ENCODE results near the gene RIPOR2.

Gene RIPOR2

DNA sequence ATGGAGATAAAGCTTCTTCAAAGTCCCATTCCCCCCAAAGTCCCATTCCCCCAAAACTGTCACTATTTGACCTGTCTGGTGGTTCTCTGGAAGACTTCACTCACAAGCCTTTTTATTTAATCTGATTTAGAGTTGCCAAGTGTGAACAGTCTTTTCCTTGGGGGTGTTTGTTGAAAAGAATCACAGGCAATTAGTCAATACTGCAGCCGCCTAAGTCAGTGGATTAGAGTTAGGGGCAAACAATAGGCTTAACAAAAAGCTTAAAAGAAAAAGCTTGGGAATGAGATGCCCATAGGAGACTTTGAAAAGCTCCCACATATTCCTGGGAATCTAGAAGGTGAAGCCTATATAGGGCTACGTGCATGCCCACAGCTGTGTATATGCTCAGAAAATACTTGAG, 8.0 kb upstream of the RIPOR2 start (continued):
- no peak for TF ChIP-seq ZNF600 (tag by site-specific recombination; IDR thresholded peaks at IDR 0.05)
- TF ChIP-seq, protein P1, sequence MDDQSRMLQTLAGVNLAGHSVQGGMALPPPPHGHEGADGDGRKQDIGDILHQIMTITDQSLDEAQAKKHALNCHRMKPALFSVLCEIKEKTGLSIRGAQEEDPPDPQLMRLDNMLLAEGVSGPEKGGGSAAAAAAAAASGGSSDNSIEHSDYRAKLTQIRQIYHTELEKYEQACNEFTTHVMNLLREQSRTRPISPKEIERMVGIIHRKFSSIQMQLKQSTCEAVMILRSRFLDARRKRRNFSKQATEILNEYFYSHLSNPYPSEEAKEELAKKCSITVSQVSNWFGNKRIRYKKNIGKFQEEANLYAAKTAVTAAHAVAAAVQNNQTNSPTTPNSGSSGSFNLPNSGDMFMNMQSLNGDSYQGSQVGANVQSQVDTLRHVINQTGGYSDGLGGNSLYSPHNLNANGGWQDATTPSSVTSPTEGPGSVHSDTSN (CRISPR knock-in tag; IDR thresholded peaks at IDR 0.05) = no peak

DNA sequence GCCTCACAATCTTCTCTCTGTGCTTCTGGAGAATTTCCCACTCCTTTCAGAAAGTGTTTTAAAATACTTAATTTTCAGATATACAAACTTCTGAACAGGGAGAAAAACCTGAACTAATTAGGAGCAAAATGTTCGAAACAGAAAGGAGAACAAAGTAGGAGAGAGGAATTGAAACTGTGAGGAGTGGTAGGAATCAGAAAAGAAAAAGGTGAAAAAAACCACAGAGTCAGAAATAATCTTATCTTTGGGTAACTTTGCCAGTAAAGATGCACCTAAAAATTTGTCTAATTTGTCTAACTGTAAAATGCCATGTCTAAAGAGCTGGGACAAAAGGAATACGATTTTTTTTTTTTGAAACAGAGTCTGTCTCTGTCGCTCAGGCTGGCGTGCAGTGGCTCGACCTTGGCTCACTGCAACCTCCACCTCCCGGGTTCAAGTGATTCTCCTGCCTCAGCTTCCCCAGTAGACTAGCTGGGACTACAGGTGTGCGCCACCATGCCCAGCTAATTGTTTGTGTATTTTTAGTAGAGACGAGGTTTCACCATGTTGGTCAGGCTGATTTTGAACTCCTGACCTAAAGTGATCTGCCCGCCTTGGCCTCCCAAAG, 4.7 kb upstream of the RIPOR2 start:
- H3K27ac ChIP-seq (ENCODE audit: extremely low read depth, low read depth, low read length) = no peak overlapping the region
- POLR2A ChIA-PET = no interaction called here
- no peaks in the 10 kb centered on the region for H3K36me3 ChIP-seq (ENCODE audit: control insufficient read depth in 2 of 2, insufficient read depth in 1 of 2, low read length in 2 of 2)
- TF ChIP-seq ZNF670 (tag by site-specific recombination; IDR thresholded peaks at IDR 0.05; ENCODE audit: low read depth) (no peak), ZNF335 (tag by site-specific recombination; conservative IDR thresholded peaks at IDR 0.05) (no peak), YY1 (tag by site-specific recombination; IDR thresholded peaks at IDR 0.05) (no peak), ZIC2 (tag by site-specific recombination; IDR thresholded peaks at IDR 0.05) (no peak)
- TF ChIP-seq, protein P2, sequence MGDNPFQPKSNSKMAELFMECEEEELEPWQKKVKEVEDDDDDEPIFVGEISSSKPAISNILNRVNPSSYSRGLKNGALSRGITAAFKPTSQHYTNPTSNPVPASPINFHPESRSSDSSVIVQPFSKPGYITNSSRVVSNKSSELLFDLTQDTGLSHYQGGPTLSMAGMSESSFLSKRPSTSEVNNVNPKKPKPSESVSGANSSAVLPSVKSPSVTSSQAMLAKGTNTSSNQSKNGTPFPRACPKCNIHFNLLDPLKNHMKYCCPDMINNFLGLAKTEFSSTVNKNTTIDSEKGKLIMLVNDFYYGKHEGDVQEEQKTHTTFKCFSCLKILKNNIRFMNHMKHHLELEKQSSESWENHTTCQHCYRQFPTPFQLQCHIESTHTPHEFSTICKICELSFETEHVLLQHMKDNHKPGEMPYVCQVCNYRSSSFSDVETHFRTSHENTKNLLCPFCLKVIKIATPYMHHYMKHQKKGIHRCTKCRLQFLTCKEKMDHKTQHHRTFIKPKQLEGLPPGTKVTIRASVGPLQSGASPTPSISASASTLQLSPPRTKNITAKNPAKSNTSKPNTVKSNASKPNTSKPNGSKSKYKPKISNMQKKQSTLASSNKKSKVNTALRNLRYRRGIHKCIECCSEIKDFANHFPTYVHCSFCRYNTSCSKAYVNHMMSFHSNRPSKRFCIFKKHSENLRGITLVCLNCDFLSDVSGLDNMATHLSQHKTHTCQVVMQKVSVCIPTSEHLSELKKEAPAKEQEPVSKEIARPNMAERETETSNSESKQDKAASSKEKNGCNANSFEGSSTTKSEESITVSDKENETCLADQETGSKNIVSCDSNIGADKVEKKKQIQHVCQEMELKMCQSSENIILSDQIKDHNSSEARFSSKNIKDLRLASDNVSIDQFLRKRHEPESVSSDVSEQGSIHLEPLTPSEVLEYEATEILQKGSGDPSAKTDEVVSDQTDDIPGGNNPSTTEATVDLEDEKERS (tag by site-specific recombination; IDR thresholded peaks at IDR 0.05) = no peak
- no peak overlapping the region for H3K4me3 ChIP-seq (ENCODE audit: low read depth, low read length)
- CTCF ChIA-PET = interaction anchor here (2.0 kb wide), 1 partner anchor 51 kb away, joined by 6 read pairs; no protein-coding TSS in a partner anchor
- H3K4me1 ChIP-seq (ENCODE audit: control insufficient read depth, insufficient read depth, low read length) = no peaks in the 10 kb centered on the region
- H3K9me3 ChIP-seq (ENCODE audit: control insufficient read depth, insufficient read depth, low read depth, low read length) = no peaks in the 10 kb centered on the region; the same call in 1 of the 2 replicates

DNA sequence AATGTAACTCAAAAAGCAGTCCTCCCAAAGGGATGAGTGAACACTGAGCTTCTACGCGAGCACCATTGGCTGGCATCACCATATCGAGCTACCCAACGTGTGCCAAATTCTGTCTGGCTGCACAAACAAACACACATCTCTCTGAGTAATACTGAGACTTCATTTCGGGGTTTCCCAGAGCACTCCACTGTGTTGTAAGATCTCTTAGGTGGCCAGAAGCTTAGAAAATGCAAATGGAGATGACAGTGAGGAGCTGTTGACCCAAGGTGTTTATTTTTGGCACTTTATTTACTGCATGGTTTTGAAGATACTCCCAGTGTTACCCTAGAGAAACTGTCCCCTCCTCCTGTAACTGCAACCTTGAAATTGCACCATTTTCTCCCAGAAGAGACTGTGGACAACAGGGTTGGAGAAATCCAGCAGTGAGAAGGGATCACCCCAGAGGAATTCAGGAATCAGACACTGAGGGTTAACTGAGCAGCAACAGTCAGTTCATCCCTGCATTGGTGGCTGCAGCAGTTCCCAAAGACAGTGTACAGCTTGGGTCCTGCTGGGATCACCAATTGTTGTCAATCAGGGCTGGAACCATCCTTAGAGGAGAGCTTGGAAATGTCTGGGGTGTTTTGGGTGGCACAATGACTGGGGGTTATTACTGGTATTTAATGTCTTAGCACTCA, 1.0 kb upstream of the RIPOR2 start:
- no peak overlapping the region for H3K27ac ChIP-seq (ENCODE audit: extremely low read depth, low read depth, low read length)
- ChIA-PET POLR2A (no interaction called here), CTCF (interaction anchor here (0.6 to 5.4 kb wide), 5 partner anchors 25 to 209 kb away, joined by 3 to 63 read pairs (median 3); no protein-coding TSS in a partner anchor)
- no peaks in the 10 kb centered on the region for H3K36me3 ChIP-seq (ENCODE audit: control insufficient read depth in 2 of 2, insufficient read depth in 1 of 2, low read length in 2 of 2)
- H3K4me1 ChIP-seq (ENCODE audit: control insufficient read depth, insufficient read depth, low read length) = no peaks in the 10 kb centered on the region
- H3K9me3 ChIP-seq (ENCODE audit: control insufficient read depth, insufficient read depth, low read depth, low read length) = no peaks in the 10 kb centered on the region
- TF ChIP-seq ZNF211 (tag by site-specific recombination; IDR thresholded peaks at IDR 0.05; ENCODE audit: low read depth) (no peak), ZNF221 (tag by site-specific recombination; IDR thresholded peaks at IDR 0.05; ENCODE audit: borderline replicate concordance) (no peak), GLI2 (tag by site-specific recombination; IDR thresholded peaks at IDR 0.05; ENCODE audit: borderline replicate concordance, low read depth) (no peak), ZNF701 (tag by site-specific recombination; IDR thresholded peaks at IDR 0.05) (no peak), ZNF223 (tag by site-specific recombination; IDR thresholded peaks at IDR 0.05) (no peak), KLF10 (tag by site-specific recombination; IDR thresholded peaks at IDR 0.05) (no peak), ZNF426 (tag by site-specific recombination; IDR thresholded peaks at IDR 0.05) (no peak), ZNF121 (tag by site-specific recombination; IDR thresholded peaks at IDR 0.05) (no peak), ZSCAN23 (tag by site-specific recombination; IDR thresholded peaks at IDR 0.05) (no peak), ZNF366 (tag by site-specific recombination; conservative IDR thresholded peaks at IDR 0.05) (no peak), ZBTB21 (tag by site-specific recombination; IDR thresholded peaks at IDR 0.05) (no peak)
- TF ChIP-seq, protein P3, sequence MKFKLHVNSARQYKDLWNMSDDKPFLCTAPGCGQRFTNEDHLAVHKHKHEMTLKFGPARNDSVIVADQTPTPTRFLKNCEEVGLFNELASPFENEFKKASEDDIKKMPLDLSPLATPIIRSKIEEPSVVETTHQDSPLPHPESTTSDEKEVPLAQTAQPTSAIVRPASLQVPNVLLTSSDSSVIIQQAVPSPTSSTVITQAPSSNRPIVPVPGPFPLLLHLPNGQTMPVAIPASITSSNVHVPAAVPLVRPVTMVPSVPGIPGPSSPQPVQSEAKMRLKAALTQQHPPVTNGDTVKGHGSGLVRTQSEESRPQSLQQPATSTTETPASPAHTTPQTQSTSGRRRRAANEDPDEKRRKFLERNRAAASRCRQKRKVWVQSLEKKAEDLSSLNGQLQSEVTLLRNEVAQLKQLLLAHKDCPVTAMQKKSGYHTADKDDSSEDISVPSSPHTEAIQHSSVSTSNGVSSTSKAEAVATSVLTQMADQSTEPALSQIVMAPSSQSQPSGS (tag by site-specific recombination; IDR thresholded peaks at IDR 0.05; ENCODE audit: low read depth) = no peak
- TF ChIP-seq, protein P4, sequence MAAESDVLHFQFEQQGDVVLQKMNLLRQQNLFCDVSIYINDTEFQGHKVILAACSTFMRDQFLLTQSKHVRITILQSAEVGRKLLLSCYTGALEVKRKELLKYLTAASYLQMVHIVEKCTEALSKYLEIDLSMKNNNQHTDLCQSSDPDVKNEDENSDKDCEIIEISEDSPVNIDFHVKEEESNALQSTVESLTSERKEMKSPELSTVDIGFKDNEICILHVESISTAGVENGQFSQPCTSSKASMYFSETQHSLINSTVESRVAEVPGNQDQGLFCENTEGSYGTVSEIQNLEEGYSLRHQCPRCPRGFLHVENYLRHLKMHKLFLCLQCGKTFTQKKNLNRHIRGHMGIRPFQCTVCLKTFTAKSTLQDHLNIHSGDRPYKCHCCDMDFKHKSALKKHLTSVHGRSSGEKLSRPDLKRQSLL (tag by site-specific recombination; IDR thresholded peaks at IDR 0.05) = no peak
- TF ChIP-seq, protein P5, sequence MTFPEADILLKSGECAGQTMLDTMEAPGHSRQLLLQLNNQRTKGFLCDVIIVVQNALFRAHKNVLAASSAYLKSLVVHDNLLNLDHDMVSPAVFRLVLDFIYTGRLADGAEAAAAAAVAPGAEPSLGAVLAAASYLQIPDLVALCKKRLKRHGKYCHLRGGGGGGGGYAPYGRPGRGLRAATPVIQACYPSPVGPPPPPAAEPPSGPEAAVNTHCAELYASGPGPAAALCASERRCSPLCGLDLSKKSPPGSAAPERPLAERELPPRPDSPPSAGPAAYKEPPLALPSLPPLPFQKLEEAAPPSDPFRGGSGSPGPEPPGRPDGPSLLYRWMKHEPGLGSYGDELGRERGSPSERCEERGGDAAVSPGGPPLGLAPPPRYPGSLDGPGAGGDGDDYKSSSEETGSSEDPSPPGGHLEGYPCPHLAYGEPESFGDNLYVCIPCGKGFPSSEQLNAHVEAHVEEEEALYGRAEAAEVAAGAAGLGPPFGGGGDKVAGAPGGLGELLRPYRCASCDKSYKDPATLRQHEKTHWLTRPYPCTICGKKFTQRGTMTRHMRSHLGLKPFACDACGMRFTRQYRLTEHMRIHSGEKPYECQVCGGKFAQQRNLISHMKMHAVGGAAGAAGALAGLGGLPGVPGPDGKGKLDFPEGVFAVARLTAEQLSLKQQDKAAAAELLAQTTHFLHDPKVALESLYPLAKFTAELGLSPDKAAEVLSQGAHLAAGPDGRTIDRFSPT (tag by site-specific recombination; IDR thresholded peaks at IDR 0.05) = no peak
- H3K4me3 ChIP-seq (ENCODE audit: low read depth, low read length) = no peak overlapping the region

All from HEK293 (cell line).